LoVo (cell line): ENCODE results near the gene EMC9.
A peak's percentile ranks its signal among the peaks of the same experiment; 100 is the strongest.

ENCODE experiments used
- DNase-seq: peaks from one replicate; pipeline ENCODE4 v3.0.0-alpha.2; 2016; ENCODE audit warnings: low spot score

The EMC9 gene, protein sequence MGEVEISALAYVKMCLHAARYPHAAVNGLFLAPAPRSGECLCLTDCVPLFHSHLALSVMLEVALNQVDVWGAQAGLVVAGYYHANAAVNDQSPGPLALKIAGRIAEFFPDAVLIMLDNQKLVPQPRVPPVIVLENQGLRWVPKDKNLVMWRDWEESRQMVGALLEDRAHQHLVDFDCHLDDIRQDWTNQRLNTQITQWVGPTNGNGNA

DNA sequence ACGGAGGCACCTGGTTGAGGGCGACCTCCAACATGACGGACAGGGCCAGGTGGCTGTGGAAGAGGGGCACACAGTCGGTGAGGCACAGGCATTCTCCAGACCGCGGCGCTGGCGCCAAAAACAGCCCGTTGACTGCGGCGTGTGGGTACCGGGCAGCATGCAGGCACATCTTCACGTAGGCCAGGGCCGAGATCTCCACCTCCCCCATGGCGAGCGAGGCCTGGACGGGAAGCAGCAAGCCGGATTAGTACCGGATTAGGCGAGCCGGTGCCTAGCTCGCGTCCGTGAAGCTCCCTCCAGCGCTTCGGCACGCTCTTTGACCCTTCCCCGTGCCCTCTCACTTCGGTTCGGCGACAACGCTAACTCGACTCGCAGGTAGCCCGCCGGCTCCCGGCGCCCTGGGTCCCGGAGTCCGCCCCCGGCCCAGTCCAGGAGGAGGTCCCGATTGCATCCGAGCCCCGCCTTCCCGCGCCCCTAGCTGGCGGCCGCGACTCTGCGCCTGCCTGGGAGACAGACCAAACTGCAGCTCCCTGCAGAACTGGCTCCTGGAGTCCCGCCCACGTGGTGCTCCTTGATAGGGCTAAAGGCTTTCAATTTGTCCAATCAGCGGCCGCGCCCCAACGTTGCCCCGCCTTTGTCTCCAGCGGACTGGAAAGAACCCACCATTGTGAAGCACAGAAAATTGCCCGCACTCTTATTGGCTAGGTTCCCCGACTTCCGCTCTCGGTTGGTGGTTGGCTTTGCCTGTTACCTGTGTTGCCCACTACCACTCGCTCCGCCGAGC is at the start of gene EMC9:
Gene EMC9 (minus strand): TSS at position 495 of the 784 bp plus-strand sequence. CDS start 287 bp downstream, at position 208.
- DNase-seq = peak; percentile 99

DNA sequence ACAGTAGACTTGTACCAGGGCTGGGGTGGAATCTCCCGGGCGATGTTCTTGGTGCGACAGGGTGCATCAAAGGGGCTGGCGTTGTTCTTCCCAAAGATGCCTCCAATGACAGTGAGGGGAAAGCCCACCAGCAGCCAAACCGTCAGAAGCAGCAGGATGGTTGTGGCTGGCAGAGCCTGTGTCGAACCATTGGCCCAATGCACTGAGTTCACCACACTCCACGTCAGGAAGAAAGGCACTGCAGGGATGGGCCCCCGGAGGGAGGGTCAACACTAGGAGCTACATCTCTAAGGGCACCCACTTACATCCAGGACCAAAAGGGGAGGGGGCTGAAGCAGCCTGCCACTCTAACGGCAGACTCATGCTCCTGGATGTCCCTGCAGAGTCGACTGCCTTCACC is 49.0 kb upstream of the EMC9 start:
- DNase-seq = no peak

DNA sequence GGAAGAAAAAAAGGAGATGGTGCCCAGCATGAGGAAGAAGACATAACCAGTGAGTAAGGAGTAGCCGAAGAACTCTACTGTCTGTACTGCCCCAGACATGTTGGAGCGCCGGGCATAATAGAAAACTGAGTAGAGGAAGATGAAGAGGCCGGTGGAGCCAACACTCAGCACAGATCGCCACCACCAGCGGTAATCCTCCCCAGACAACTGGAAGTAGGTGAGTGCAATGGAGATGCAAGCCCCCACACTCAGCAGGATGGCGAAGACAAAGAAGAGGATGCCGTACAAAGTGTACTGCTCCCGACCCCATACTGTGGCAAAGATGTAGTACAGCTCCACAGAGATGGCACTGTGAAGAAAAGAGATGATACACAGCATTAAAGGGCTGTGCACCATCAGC is 48.1 kb upstream of the EMC9 start:
- no peak for DNase-seq

DNA sequence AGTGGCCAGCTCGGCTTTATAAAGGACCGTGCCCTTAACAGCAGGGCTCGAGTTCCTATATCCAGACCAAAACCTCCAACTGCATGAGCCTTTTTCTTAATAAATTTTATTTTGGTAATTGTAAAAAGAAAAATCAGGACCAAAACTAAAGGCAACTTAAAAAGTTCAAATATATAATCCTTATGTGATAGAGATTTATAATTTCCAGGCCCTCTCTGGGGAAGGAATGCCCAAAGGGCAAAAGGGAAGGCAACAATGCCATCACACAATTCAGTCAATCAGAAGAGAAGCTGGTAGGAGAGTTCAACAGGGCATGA is 47.6 kb upstream of the EMC9 start:
- DNase-seq = no peak

DNA sequence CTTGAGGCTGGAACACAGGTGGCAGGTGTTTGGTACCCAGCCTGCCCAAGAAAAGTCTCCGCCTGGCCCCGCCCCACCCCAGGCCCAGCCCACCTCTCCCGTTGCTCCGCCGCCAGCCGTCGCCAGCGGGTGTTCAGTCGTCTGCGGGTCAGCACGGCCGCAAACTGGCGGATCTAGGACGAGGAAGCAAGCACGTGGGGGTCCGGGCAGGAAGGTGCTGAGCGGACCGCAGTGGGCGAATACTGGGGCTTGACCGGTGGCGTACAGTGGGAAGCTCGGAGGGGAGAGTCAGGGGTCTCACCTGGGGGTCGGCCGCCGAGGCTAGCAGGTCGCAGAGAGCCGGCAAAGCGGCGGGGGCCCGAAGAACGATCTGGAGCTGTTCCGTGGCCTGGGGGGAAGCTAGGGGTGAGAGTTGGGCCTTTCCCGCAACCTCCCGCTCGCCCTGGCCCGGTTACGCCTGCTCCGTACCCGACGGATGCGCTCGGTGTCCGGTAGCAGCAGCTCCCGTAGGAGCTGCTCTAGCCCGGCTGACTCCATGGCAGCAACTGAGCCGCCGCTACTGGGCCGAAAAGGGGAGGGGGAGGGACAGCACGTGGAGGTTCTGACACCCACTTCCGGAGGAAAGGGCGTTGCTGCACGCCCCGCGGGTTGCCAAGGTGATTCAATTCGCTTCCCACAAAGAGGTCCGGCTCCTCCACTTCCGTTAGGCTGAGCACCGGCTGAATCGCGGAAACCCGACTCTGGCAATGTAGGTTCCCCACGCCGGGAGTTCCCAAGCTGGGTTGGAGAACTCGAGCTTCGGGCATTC is 47.1 kb upstream of the EMC9 start, which contains the start of gene IPO4:
Gene IPO4 (minus strand): TSS at position 566 of the 808 bp plus-strand sequence. CDS start 29 bp downstream, at position 537.
- peak; percentile 97 for DNase-seq

DNA sequence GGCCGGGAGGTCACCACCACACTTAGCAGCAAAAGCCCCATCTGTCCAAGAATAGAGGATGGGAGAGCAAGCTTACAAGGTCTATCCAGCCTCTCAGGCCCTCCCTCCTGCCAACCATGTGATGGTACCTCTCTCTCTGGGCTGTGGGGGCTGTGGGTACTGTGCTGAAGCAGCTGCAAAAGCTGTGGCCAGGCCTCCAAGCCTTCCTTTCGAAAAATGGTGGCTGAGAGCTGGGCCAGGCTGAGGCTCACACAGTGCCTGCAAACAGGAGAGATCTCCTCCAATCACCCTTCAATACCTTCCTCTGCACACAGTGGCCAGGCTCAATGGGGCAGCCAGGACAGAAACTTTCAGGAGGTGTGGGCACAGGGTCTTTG is 46.1 kb upstream of the EMC9 start:
- no peak for DNase-seq

DNA sequence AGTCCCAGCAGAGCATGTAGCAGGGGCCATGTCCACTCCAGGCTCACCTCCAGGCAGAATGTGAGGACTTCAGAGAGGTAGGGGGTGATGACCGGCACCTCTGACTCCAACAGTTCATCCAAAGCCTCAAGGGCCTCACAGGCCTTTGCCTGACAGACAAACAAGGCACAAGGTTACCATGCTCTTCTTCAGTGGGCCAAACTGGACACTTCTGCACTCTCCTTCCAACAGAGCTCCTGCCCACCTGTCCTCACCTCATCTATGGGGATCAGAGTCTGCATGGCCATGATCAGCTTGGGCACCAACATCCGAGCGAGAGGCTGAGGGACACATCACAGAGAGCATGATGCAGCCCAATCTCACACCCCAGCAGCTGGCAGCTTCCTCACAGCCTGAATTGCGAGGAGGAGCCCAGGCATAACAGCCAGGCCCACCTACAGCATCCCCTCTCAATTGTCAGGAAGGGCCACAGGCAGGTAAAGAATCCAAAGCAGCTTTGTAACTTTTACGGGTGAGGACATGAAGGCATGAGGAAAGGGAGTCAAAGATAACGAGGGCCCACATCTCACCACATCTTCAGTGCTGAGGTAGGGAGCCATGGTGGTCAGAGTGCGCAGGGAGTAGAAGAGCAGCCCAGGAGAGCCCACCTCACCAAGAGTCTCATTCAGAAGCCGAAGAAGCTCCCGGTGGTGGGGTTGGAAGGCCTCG is 45.6 kb upstream of the EMC9 start:
- DNase-seq = no peak

DNA sequence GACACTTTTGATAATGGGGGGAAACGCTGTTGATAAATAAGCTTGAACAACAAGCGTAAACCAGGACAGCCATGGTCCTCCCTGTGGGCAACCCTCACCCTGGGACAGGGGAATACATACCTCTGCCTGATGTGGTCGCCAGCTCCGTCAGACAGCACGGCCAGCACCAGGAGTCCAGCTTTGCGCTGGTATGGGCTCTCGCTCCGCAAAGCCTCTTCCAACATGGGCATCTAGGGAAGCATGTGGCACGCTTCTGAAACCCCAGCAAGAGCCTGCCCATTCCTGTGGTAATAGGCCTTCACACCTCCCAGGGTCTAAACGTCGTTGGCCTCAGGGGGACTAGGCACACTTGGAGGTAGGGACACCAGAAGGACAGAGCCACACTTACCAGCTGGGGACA is 44.4 kb upstream of the EMC9 start:
- no peak for DNase-seq

DNA sequence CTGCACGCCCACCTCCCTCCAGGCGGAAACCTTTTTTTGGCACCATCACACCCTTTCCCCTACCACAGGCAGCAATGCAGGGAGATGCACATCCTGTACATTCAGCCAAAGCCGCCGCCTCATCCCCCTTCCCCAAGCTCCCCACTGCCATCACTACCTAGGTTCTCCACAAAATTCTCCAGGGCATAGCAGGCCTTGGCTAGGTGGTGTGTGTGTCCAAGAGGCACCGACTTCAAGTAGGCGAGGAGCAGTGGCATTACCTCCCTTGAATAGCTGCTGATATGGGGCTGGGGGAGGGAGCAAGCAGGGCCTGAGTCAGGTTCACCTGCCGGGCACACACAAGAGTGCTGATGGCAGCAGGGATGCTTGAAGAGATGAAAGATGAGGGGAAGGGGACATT is 43.6 kb upstream of the EMC9 start:
- no peak for DNase-seq

DNA sequence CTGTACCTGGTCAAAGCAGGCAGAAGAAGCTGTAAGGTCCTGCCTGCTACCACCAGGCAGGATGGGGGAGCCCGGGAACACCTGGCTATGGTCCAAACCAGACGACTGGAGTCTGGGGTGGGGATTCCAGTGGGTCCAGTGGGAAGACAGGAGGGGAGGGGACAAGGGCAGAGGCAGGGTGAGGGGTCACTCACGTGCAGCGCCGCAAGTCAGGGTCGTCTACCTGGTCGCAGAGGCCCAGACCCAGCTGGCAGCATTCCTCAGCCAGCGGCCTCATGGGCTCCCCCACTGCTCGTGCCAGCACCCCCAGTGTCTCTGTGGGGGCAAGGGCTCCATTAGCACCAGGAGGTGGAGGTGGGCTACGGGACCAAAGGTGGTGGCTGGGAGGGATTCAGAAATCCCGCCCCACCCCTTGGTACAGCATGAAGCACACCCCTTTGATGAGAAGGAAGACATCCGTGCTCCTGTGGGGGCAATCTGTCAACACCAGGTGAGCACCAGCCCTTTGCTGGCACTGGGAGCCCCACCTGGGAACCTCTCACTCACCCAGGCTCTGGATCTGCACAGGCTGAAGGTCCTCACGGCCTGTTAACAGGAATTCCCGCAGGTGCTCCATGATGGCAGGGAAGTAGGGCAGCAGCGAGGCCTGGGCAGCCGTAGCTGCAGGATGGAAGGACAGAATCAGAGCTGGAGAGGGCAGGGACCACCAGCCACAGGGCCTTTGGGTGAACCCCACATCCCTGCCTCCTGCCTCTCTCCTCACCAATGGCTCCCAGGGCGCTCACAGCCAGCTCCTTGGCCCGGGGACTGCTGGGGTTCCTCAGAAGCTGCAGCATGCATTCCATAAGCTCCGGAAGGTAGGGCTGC is 42.9 kb upstream of the EMC9 start:
- no peak for DNase-seq

DNA sequence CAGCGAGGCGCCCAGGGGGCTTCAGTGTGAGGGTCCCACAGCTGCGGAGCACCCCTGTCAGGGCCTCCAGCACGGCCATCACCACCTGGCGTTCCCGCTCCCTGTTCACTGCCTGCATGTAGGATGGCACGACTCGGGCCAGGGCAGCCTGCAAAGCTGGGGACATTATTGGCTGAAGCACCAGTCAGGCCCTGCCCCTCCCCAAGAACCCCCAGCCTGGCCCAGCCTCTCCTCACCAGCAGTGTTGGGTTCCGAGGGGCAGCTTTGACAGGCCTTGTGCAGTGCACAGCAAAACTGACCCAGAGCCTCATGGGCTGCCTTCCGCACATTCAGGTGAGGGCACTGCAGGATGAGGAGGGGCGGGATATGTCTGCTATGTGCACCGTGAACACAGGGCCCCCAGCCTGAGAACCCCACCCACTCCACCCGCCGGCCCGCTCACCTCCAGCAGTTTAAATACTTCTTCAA is 41.7 kb upstream of the EMC9 start:
- DNase-seq = no peak

DNA sequence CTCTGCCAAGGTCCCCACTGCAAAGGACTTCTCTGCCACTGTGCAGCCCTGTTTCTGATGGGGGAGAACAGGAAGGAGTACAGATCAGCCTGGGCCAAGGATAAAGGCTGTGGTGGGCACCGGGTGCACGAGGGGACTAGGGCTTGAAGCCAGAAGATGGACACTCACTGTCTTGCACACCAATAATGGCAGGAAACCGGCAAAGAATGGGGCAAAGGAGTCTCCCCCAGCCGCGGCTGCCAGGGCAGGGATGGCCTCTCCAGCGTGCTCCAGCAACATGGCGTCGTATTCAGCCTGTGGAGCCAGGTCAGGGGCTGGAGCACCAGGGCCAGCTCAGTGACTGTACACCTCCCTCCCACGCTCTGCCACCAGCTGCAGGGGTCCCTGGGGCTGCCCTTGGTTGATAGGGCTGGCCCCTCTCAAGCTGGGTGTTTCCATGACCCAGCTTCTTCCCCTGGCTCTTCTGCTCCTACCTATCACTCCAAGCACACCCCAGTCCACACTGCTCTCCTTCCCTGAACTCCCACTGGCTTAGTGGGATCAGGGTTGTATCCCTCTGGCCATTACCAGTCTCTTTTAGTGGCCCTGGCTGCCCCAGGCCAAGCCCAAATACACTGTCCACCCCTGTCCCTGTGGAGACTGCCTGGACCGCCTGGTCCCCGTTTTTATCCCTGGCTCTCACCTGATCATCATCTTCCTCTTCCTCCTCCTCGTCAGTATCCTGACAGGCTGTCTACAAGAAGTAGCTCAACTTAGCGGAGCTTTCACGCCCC is 40.9 kb upstream of the EMC9 start:
- no peak for DNase-seq

DNA sequence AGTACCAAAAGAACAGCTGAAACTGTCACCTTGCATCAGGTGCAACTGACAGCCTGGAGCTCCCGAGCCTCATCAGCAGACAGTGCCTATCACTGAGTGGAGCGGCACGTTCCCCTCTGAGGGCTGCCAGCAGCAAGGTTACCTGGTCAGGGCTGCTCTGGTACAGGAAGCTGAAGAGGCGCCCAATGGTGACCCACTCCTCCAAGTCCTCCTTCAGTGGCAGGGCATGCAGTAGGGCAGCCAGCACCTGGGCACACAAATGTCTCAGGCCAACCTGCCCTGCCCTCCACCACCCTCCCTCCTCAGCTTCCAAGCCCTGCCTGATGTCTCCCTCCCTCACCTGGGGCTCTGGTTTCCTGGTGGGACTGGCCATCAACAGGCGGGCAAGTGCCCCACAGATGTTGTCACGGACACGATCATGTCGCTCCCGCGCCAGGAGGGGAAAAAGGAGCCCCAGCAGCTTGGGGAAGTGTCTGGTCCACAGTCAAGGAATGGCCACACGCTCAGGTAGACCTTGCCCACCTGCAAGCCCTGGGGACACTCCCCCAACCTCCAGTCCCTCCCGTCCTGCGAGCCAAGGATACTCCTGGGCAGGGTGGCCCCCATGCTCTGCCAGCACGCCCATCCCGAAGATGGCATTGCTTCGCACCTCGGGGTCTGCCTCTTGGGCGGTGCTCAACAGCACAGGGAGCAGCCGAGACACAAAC is 40.1 kb upstream of the EMC9 start:
- DNase-seq = no peak

DNA sequence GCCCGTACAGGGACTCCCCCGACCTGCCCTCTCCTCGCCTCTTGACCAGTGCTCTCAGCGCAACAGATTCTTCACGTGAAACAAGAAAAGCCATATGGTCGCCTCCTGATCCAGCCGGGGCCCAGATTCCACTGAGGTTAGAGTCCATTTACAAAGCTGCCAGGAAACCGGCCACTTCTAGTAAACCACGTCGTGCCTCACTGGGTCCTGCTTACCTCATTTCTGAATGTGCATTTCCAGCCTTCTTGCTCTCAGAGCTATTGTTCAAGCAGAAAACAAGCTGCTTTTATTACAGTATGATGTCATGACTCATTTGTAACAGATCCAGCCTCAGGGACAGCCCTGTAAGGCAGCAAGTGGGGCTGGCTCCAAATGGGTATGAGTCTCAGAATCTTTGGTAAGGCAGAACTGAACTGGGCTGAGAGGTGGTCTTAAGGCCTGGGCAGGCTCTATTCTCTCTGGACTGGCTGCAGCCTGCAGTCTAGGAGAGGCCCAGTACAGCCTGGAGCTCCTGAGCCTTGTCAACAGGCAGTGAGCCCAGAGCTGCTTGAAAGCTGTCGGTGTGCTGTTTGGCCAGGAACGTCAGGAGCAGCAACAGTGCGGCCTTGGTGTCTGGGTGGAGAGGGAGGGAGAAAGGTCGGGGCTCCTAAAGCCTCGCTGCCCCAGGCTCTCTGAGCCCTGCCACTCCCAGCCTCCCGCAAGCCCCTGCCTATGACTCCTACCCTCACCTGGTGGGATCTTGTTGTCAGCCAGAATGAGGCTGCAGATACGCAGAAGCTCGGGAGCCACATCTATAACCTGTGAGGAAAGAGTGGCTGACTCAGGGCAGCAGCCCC is 38.8 kb upstream of the EMC9 start:
- DNase-seq = no peak

DNA sequence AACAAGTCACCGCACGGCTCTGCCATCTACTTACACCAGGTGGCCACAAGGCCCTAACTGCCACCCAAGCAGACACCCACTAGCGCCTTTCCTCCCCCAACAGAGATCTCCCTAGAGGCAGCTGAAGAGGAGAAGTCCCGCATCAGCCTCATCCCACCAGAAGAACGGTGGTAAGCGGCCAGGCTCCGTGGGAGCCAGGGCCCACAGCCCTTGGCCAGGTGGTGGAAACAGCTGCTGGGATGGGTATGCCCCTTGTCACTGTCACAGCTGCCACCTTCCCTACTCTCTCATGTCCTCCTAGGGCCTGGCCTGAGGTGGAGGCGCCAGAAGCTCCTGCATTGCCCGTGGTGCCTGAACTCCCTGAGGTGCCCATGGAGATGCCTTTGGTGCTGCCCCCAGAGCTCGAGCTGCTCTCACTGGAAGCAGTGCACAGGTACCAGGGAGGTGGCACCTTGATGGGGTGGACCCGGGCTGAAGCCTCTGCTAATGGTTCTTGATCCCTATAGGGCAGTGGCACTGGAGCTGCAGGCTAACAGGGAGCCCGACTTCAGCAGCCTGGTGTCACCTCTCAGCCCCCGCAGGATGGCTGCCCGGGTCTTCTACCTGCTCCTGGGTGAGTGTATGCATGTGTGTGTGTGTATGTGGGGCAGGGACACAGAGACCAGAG is 38.0 kb upstream of the EMC9 start:
- no peak for DNase-seq

DNA sequence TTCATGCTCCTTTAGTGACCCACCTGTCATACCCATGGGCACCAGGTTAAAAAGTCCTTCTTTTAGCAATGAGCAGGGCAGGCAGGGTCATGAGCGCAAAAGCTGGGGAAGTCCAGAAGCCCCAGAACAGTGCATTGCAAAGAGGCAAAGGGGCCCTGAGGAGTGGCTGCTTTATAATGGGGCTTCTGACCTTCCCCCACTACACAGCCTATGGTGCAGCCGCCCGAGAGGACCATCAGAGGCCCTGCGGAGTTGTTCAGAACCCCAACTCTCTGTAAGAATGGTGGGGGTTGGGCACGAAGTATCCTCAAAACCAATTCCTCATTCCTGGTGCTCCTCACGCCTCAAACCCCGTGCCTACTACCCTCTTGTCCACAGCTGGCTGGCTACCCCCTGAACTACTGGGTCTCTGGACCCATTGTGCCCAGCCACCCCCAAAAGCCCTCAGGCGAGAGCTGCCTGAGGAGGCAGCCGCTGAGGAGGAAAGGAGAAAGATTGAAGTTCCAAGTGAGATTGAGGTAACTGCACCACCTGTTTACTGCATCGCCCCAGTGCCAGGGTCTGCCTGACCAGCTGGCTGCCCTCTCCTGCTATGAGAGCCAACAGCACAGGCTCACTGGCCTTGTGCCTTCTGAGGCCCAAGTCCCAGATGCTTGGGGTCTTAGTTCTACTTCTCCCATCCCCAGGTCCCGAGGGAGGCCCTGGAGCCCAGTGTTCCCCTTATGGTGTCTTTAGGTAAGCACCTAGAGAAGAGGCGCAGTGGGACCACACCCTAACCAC is 37.2 kb upstream of the EMC9 start:
- DNase-seq = no peak

DNA sequence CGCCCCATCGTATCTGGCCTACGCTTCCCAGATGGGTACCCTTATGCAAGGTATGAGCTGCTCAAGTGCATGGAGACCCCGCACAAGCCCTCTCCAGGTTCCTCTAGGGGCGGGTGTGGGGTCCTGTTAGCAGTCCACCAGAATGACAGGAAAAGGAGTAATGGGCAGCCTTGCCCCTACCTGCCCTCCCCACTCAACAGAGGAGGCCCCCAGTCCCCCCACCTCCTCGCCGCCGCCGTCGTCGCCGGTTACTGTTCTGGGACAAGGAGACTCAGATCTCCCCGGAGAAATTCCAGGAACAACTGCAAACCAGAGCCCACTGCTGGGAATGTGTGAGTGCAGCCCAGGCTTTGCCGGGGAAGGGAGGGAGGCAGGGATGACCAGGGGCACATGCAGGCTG is 36.5 kb upstream of the EMC9 start:
- no peak for DNase-seq
